K562 (cell line): Measurements from ENCODE around the gene MYO1F. TPM values are rescaled to one million over a fixed set of nuclear protein-coding genes. Genes with fewer than 3 reads are reported as not detected.

Experiments
- HDAC6 ChIP-seq: IDR thresholded peaks from 2 replicates; pipeline ENCODE4 v1.6.1; 2012; ENCODE audit warnings: low read depth, mild to moderate bottlenecking, control low read depth, inconsistent platforms, low read length, moderate library complexity
- LARP7 ChIP-seq: fragments of 450-650 bp; IDR thresholded peaks from 2 replicates; pipeline ENCODE4 v1.6.1; 2016
- NFE2L1 ChIP-seq: fragments of 450-650 bp; IDR thresholded peaks from 2 replicates; pipeline ENCODE4 v1.6.1; 2016; ENCODE audit warnings: missing genetic modification characterization, low read depth, mild to moderate bottlenecking, missing compliant biosample characterization, moderate library complexity, borderline replicate concordance
- PATZ1 ChIP-seq: fragments of 250-450 bp; sonication (Bioruptor Pico); IDR thresholded peaks from 2 replicates; pipeline ENCODE4 v1.5.0; 2020; ENCODE audit warnings: mild to moderate bottlenecking, borderline replicate concordance
- PCBP2 ChIP-seq: fragments of 200-400 bp; formaldehyde crosslinking; IDR thresholded peaks from 2 replicates; pipeline ENCODE4 v1.6.1; 2018; ENCODE audit warnings: low read length, low read depth, mild to moderate bottlenecking, moderate library complexity; ENCODE audit not compliant: poor library complexity, severe bottlenecking
- THRB ChIP-seq: fragments of 450-650 bp; formaldehyde crosslinking; conservative IDR thresholded peaks from 2 replicates; pipeline ENCODE4 v1.4.0; 2022; ENCODE audit warnings: mild to moderate bottlenecking, missing genetic modification characterization
- ZNF436 ChIP-seq: fragments of 250-450, 450-650 bp; sonication (Bioruptor Pico); formaldehyde crosslinking; IDR thresholded peaks from 2 replicates; pipeline ENCODE4 v1.7.0; 2020; ENCODE audit warnings: mild to moderate bottlenecking
- ZNF444 ChIP-seq: fragments of 250-450 bp; sonication (Bioruptor Pico); IDR thresholded peaks from 2 replicates; pipeline ENCODE4 v1.4.0; 2020; ENCODE audit warnings: mild to moderate bottlenecking, moderate library complexity
- ZNF512 ChIP-seq: IDR thresholded peaks from 2 replicates; pipeline ENCODE4 v1.6.1; 2016; ENCODE audit warnings: missing genetic modification characterization, missing compliant biosample characterization
- ZNF785 ChIP-seq: fragments of 250-450 bp; sonication (Bioruptor Pico); IDR thresholded peaks from 2 replicates; pipeline ENCODE4 v1.4.0; 2020; ENCODE audit warnings: mild to moderate bottlenecking
- polyA plus RNA-seq, 8 experiments: library from polyadenylated mRNA; depleted of rRNA in 4 of 8; stranded (reverse) in 5 of 8; unstranded in 3 of 8; fragments of >200 nt; fragmentation: Nextera tagmentation in 2 of 8; fragmentation: Illumina TruSeq in 1 of 8; extraction: Ambion mirVana in 2 of 8; extraction: Trizol in 1 of 8; gene quantifications; 2 replicates each; pipeline versions ENCODE4 v1.2.1 to v1.2.3, GENCODE V29; 2011 to 2014; ENCODE audit warnings: inconsistent platforms in 1 of 8, missing spikeins in 1 of 8
- total RNA-seq, 7 experiments: library from RNA; depleted of rRNA in 6 of 7; stranded (reverse); fragments of >200 nt in 6 of 7; fragmentation: Illumina TruSeq in 2 of 7; extraction: Trizol in 2 of 7; gene quantifications; 2 replicates each; pipeline versions ENCODE4 v1.2.1 to v1.2.3, GENCODE V29; 2011 to 2021; ENCODE audit warnings: low replicate concordance in 1 of 7
- TF ChIP-seq, protein P1 (sequence below): sonication (generic); formaldehyde crosslinking; IDR thresholded peaks from 2 replicates; pipeline ENCODE4 v1.8.0; 2023; ENCODE audit warnings: mild to moderate bottlenecking, missing genetic modification reagents
- TF ChIP-seq, protein P2 (sequence below): fragments of 450-650 bp; IDR thresholded peaks from 2 replicates; pipeline ENCODE4 v1.6.1; 2017; ENCODE audit warnings: antibody characterized with exemption

Gene MYO1F
- total and polyA plus RNA-seq, 9 of the 15 experiments (the other 6 are each of a cell fraction or from before 2014, with no cell fraction given), result 0.78 to 9.4 (median 4.3) TPM

GRCh38 chr19:8561075-8561764, 16.0 kb downstream of the MYO1F start (continued):
- TF ChIP-seq, protein P1, sequence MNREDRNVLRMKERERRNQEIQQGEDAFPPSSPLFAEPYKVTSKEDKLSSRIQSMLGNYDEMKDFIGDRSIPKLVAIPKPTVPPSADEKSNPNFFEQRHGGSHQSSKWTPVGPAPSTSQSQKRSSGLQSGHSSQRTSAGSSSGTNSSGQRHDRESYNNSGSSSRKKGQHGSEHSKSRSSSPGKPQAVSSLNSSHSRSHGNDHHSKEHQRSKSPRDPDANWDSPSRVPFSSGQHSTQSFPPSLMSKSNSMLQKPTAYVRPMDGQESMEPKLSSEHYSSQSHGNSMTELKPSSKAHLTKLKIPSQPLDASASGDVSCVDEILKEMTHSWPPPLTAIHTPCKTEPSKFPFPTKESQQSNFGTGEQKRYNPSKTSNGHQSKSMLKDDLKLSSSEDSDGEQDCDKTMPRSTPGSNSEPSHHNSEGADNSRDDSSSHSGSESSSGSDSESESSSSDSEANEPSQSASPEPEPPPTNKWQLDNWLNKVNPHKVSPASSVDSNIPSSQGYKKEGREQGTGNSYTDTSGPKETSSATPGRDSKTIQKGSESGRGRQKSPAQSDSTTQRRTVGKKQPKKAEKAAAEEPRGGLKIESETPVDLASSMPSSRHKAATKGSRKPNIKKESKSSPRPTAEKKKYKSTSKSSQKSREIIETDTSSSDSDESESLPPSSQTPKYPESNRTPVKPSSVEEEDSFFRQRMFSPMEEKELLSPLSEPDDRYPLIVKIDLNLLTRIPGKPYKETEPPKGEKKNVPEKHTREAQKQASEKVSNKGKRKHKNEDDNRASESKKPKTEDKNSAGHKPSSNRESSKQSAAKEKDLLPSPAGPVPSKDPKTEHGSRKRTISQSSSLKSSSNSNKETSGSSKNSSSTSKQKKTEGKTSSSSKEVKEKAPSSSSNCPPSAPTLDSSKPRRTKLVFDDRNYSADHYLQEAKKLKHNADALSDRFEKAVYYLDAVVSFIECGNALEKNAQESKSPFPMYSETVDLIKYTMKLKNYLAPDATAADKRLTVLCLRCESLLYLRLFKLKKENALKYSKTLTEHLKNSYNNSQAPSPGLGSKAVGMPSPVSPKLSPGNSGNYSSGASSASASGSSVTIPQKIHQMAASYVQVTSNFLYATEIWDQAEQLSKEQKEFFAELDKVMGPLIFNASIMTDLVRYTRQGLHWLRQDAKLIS, result no peak
- TF ChIP-seq LARP7 (0 out of 2 replicates have a peak, but pooled peaks have one; percentile 50), ZNF512 (tag) (peak; percentile 94), PCBP2 (no peak), NFE2L1 (tag) (no peak), HDAC6 (no peak), ZNF444 (CRISPR knock-in tag) (no peak), PATZ1 (CRISPR knock-in tag) (no peak), ZNF436 (CRISPR knock-in tag) (no peak), ZNF785 (CRISPR knock-in tag) (no peak), THRB (CRISPR knock-in tag) (0 out of 2 replicates have a peak, but pooled peaks have one; percentile 10)
- TF ChIP-seq, protein P2, sequence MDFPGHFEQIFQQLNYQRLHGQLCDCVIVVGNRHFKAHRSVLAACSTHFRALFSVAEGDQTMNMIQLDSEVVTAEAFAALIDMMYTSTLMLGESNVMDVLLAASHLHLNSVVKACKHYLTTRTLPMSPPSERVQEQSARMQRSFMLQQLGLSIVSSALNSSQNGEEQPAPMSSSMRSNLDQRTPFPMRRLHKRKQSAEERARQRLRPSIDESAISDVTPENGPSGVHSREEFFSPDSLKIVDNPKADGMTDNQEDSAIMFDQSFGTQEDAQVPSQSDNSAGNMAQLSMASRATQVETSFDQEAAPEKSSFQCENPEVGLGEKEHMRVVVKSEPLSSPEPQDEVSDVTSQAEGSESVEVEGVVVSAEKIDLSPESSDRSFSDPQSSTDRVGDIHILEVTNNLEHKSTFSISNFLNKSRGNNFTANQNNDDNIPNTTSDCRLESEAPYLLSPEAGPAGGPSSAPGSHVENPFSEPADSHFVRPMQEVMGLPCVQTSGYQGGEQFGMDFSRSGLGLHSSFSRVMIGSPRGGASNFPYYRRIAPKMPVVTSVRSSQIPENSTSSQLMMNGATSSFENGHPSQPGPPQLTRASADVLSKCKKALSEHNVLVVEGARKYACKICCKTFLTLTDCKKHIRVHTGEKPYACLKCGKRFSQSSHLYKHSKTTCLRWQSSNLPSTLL, result 0 out of 2 replicates have a peak, but pooled peaks have one; percentile 15
